ENCODE data around the gene DNPEP.

DNA sequence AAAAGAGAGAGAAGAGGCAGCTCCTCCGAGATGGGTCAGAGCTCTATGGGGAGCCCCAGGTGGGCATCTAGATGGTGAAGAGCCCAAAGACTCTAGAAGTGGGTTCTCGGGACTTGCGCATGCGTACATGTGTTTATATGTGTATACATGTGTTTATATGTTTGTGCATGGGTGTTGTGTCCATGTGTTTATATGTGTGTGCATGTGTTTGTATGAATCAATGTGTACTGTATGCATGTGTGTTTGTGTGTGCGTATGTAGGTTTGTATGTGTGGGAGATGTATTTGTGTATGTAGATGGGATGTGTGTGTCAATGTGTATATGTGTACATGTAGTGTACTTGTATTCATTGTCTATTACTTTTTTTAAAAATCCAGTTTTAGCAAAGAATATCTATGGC lies 25.6 kb downstream of the DNPEP start:
- TF ChIP-seq CTCF (conservative IDR thresholded peaks at IDR 0.05) (no peak), ZFX (IDR thresholded peaks at IDR 0.05) (no peak)

All from C4-2B (cell line).